HepG2 (cell line): Measurements from ENCODE around the gene ENDOU. TPM values are rescaled to one million over a fixed set of nuclear protein-coding genes. Genes with fewer than 3 reads are reported as not detected.

Experiments used
- ATAC-seq: fragments of 200-7000 bp; cut with Tn5 transposase; 3 replicates; pipeline ENCODE4 v1.9.1; 2020; ENCODE audit warnings: mild to moderate bottlenecking, moderate library complexity
- BruUV-seq: library from RNA; stranded (reverse); fragments of 400-500 nt; replicated peaks from 2 replicates; lab custom pipeline; 2021; lab: Mats Ljungman, UMichigan
- CTCF ChIA-PET: fragments of 300-600 bp; formaldehyde crosslinking; extraction: SDS; loops from one replicate; lab custom pipeline; 2021; ENCODE audit warnings: low total read pairs, inconsistent platforms, low intra/inter-chr PET ratio; lab: Yijun Ruan, JAX
- POLR2A ChIA-PET: fragments of 350-600 bp; sonication (Branson Sonifier 250); formaldehyde crosslinking; loops from one replicate; lab custom pipeline; 2020; ENCODE audit warnings: antibody characterized with exemption, inconsistent platforms; lab: Yijun Ruan, JAX
- DNase-seq: peaks from one replicate; pipeline ENCODE4 v3.0.0-alpha.2; 2015; ENCODE audit warnings: low spot score
- FAIRE-seq: peaks from 3 replicates; lab custom pipeline; 2011; peaks lifted over from hg19 to GRCh38; lab: Jason Lieb, UNC
- H2AFZ ChIP-seq: one replicate; pipeline ENCODE4 v1.6.1; 2011; ENCODE audit warnings: low read length, inconsistent platforms
- H3K27ac ChIP-seq: fragments of 300-600 bp; 3 replicates; pipeline ENCODE4 v1.8.0; 2011; ENCODE audit warnings: mixed run types, mild to moderate bottlenecking, mixed read lengths, low read length, inconsistent platforms; ENCODE audit not compliant: insufficient read depth; ENCODE audit errors: extremely low read length
- H3K27me3 ChIP-seq, 2 experiments: fragments of 200-600 bp in 1 of 2; 2 replicates in 1 of 2; 3 replicates in 1 of 2; pipeline versions ENCODE4 v1.6.0 to v1.8.0; 2011; ENCODE audit warnings: low read length in 2 of 2, mild to moderate bottlenecking in 2 of 2, moderate library complexity in 2 of 2, inconsistent platforms in 1 of 2; ENCODE audit not compliant: insufficient read depth in 2 of 2, control insufficient read depth in 1 of 2
- H3K36me3 ChIP-seq, 2 experiments: fragments of 200-600 bp in 1 of 2; replicated peaks in 1 of 2; 2 replicates in 1 of 2; 3 replicates in 1 of 2; pipeline versions ENCODE4 v1.5.1 to v1.8.0; 2011; ENCODE audit warnings: low read length in 2 of 2, inconsistent platforms in 1 of 2; ENCODE audit not compliant: insufficient read depth in 2 of 2, control insufficient read depth in 1 of 2
- H3K4me1 ChIP-seq: 2 replicates; pipeline ENCODE4 v1.5.1; 2012; ENCODE audit warnings: low read length, inconsistent platforms; ENCODE audit not compliant: insufficient read depth
- H3K4me2 ChIP-seq: 2 replicates; pipeline ENCODE4 v1.6.0; 2011; ENCODE audit warnings: low read depth, low read length, inconsistent platforms
- H3K4me3 ChIP-seq, 3 experiments: fragments of 200-600 bp in 1 of 3; sonication (generic), shearing (Covaris generic) in 1 of 3; replicated peaks in 1 of 3; 2 replicates each; pipeline ENCODE4 v1.5.1; 2011 to 2016; ENCODE audit warnings: low read length in 3 of 3, inconsistent platforms in 2 of 3, low read depth in 2 of 3, mild to moderate bottlenecking in 2 of 3, control low read depth in 1 of 3, mixed read lengths in 1 of 3; ENCODE audit not compliant: insufficient read depth in 1 of 3
- H3K79me2 ChIP-seq: one replicate; pipeline ENCODE4 v1.6.1; 2011; ENCODE audit warnings: low read length, inconsistent platforms; ENCODE audit not compliant: insufficient read depth
- H3K9ac ChIP-seq: 2 replicates; pipeline ENCODE4 v1.6.0; 2011; ENCODE audit warnings: mild to moderate bottlenecking, low read depth, low read length, inconsistent platforms; ENCODE audit not compliant: insufficient read depth
- H3K9me3 ChIP-seq: 2 replicates; pipeline ENCODE4 v1.5.1; 2012; ENCODE audit warnings: mild to moderate bottlenecking, low read length
- H4K20me1 ChIP-seq: 2 replicates; pipeline ENCODE4 v1.6.0; 2011; ENCODE audit warnings: inconsistent platforms, mild to moderate bottlenecking, low read length, moderate library complexity; ENCODE audit not compliant: insufficient read depth
- DMTF1 ChIP-seq: sonication (generic); formaldehyde crosslinking; IDR thresholded peaks from 2 replicates; pipeline ENCODE4 v1.4.0; 2020; ENCODE audit warnings: mild to moderate bottlenecking, missing genetic modification reagents
- POLR2A ChIP-seq, 2 experiments: IDR thresholded peaks; 2 replicates each; pipeline ENCODE4 v1.6.1; 2011; ENCODE audit warnings: low read depth in 2 of 2, low read length in 2 of 2, mild to moderate bottlenecking in 1 of 2, moderate library complexity in 1 of 2; ENCODE audit not compliant: insufficient read depth in 1 of 2
- REXO4 ChIP-seq: sonication (generic); formaldehyde crosslinking; IDR thresholded peaks from 2 replicates; pipeline ENCODE4 v1.8.0; 2022; ENCODE audit warnings: missing genetic modification reagents, mild to moderate bottlenecking, borderline replicate concordance
- SETDB1 ChIP-seq: sonication (generic); formaldehyde crosslinking; IDR thresholded peaks from 2 replicates; pipeline ENCODE4 v1.5.1; 2020; ENCODE audit warnings: missing genetic modification reagents, mild to moderate bottlenecking, borderline replicate concordance
- TEF ChIP-seq: sonication (generic); formaldehyde crosslinking; IDR thresholded peaks from 2 replicates; pipeline ENCODE4 v1.5.0; 2020; ENCODE audit warnings: missing genetic modification reagents
- ZBTB14 ChIP-seq: sonication (generic); formaldehyde crosslinking; IDR thresholded peaks from 2 replicates; pipeline ENCODE4 v1.4.0; 2020; ENCODE audit warnings: missing genetic modification reagents
- ZNF451 ChIP-seq: sonication (generic); formaldehyde crosslinking; IDR thresholded peaks from 2 replicates; pipeline ENCODE4 v1.5.0; 2020; ENCODE audit warnings: mild to moderate bottlenecking, missing genetic modification reagents
- ZSCAN31 ChIP-seq: sonication (generic); formaldehyde crosslinking; IDR thresholded peaks from 2 replicates; pipeline ENCODE4 v1.5.0; 2020; ENCODE audit warnings: low read depth, mild to moderate bottlenecking, missing genetic modification reagents
- ZSCAN9 ChIP-seq: IDR thresholded peaks from 2 replicates; pipeline ENCODE4 v1.6.1; 2016; ENCODE audit warnings: borderline replicate concordance
- WGBS: methylation state at CpG from one replicate; pipeline ENCODE4 v1.1.6; 2017; ENCODE audit warnings: low lambda C conversion rate; 5-methylcytosine and 5-hydroxymethylcytosine counted together
- in situ Hi-C: cut with HindIII; loops from 2 replicates; pipeline ENCODE4 v1.10.0; 2017; ENCODE audit warnings: low pct_unique_long_range_greater_than_20kb; ENCODE audit not compliant: extremely low pct_ligation_motif_present
- intact Hi-C: fragments of 100-400 bp; cut with micrococcal nuclease; formaldehyde crosslinking; loops from one replicate; pipeline ENCODE4 v1.10.0; 2022; ENCODE audit not compliant: unreplicated experiment
- polyA plus RNA-seq, 8 experiments: library from polyadenylated mRNA; depleted of rRNA in 3 of 8; stranded (reverse) in 7 of 8; unstranded in 1 of 8; fragments of >200 nt; fragmentation: Illumina TruSeq in 4 of 8; extraction: Trizol in 4 of 8; gene quantifications; 2 replicates each; pipeline versions ENCODE4 v1.2.1 to v1.2.3, GENCODE V29; 2011 to 2016; ENCODE audit warnings: low read depth in 4 of 8, missing spikeins in 1 of 8, mixed read lengths in 1 of 8; ENCODE audit not compliant: insufficient read depth in 1 of 8
- total RNA-seq, 5 experiments: library from RNA; depleted of rRNA; stranded (reverse); fragments of >200 nt; fragmentation: Illumina TruSeq; extraction: Trizol; gene quantifications; 2 replicates each; pipeline ENCODE4 v1.2.3, GENCODE V29; 2016; ENCODE audit warnings: low read depth in 1 of 5

ENDOU gene
- total and polyA plus RNA-seq, 2 of the 13 experiments (the other 11 are each of a cell fraction or from before 2014, with no cell fraction given) = not detected

GRCh38 chr12:47747126-47747525 lies 21.8 kb upstream of the ENDOU start:
- Histone ChIP-seq H2AFZ (no peak overlapping the region), H3K9ac (no peak overlapping the region), H3K9me3 (no peaks in the 10 kb centered on the region), H3K4me3 (no peak overlapping the region), H3K4me1 (peaks cover 14% of the 10 kb centered on the region), H3K27ac (no peak overlapping the region), H3K4me2 (no peak overlapping the region), H3K36me3 (no peaks in the 10 kb centered on the region), H4K20me1 (no peaks in the 10 kb centered on the region), H3K27me3 (peaks cover 17 to 58% of the 10 kb centered on the region in 2 experiments; a peak in 4 of 5 replicates), H3K79me2 (no peaks in the 10 kb centered on the region)
- BruUV-seq = no TSS peak
- ChIA-PET CTCF (no interaction called here), POLR2A (no interaction called here)
- ATAC-seq (no peak), FAIRE-seq (no peak), DNase-seq (no peak)
- in situ Hi-C loops (no loop called here), intact Hi-C loops (no loop called here)
- TF ChIP-seq ZSCAN31 (no peak), ZNF451 (CRISPR knock-in tag) (no peak), ZBTB14 (CRISPR knock-in tag) (no peak), REXO4 (CRISPR knock-in tag) (no peak), ZSCAN9 (CRISPR knock-in tag) (no peak), POLR2A (IDR thresholded peaks at IDR 0.05; ENCODE audit: insufficient read depth in 1 of 2, low read depth in 2 of 2, low read length in 2 of 2) (no peak), TEF (CRISPR knock-in tag) (no peak), SETDB1 (no peak), DMTF1 (CRISPR knock-in tag) (no peak)
- WGBS = 4% methylated on average over 4 of the region's 4 CpGs
